Neural cell (in vitro differentiated cells): ENCODE data around the gene COL24A1.

ENCODE experiments used
- CTCF ChIP-seq: fragments of 450-650 bp; IDR thresholded peaks from 2 replicates; pipeline ENCODE4 v1.5.1; 2014; ENCODE audit warnings: antibody characterized with exemption, mild to moderate bottlenecking, moderate library complexity; ENCODE audit not compliant: poor library complexity, severe bottlenecking
- EP300 ChIP-seq: fragments of 450-650 bp; conservative IDR thresholded peaks from 2 replicates; pipeline ENCODE4 v1.6.1; 2014; ENCODE audit warnings: antibody characterized with exemption, mild to moderate bottlenecking, moderate library complexity; ENCODE audit not compliant: poor library complexity, severe bottlenecking
- MXI1 ChIP-seq: fragments of 450-650 bp; conservative IDR thresholded peaks from 2 replicates; pipeline ENCODE4 v1.6.1; 2014; ENCODE audit warnings: antibody characterized with exemption, mild to moderate bottlenecking; ENCODE audit not compliant: poor library complexity, severe bottlenecking
- RAD21 ChIP-seq: fragments of 450-650 bp; conservative IDR thresholded peaks from 2 replicates; pipeline ENCODE4 v1.6.1; 2014; ENCODE audit warnings: antibody characterized with exemption, mild to moderate bottlenecking, moderate library complexity
- REST ChIP-seq: IDR thresholded peaks from 2 replicates; pipeline ENCODE4 v1.6.1; 2012; ENCODE audit warnings: borderline replicate concordance
- TAF1 ChIP-seq: IDR thresholded peaks from 2 replicates; pipeline ENCODE4 v1.6.1; 2012; ENCODE audit warnings: low read depth

- TF ChIP-seq CTCF, result no peak
- TF ChIP-seq RAD21, result no peak
- TF ChIP-seq TAF1, result no peak
- no peak for TF ChIP-seq EP300
- TF ChIP-seq MXI1, result no peak
- no peak for TF ChIP-seq REST
These were observed 6.0 kb downstream of the COL24A1 start for GRCh38 chr1:86150553-86151055.
